GM19452 (cell line): Measurements from ENCODE around the gene LSM10.

ENCODE experiments used
- ATAC-seq: cut with Tn5 transposase; IDR thresholded peaks from one replicate; pipeline ENCODE4 v1.9.1; 2021; ENCODE audit not compliant: unreplicated experiment

The LSM10 gene

GRCh38 chr1:36354486-36354885 is 43.2 kb downstream of the LSM10 start:
- no peak for ATAC-seq

GRCh38 chr1:36352910-36353878 is 44.5 kb downstream of the LSM10 start:
- no peak for ATAC-seq

GRCh38 chr1:36352125-36352909 is 45.4 kb downstream of the LSM10 start:
- ATAC-seq, result no peak

GRCh38 chr1:36351227-36351977 is 46.3 kb downstream of the LSM10 start:
- ATAC-seq, result no peak

GRCh38 chr1:36350659-36351226 is 47.0 kb downstream of the LSM10 start:
- no peak for ATAC-seq

GRCh38 chr1:36349839-36350238 is 47.9 kb downstream of the LSM10 start:
- no peak for ATAC-seq

GRCh38 chr1:36349241-36349671 is 48.5 kb downstream of the LSM10 start:
- ATAC-seq, result peak; percentile 71

GRCh38 chr1:36346741-36347370 is 50.9 kb downstream of the LSM10 start:
- no peak for ATAC-seq

GRCh38 chr1:36345353-36345752 is 52.4 kb downstream of the LSM10 start:
- no peak for ATAC-seq

- no peak for ATAC-seq
Measured at GRCh38 chr1:36344395-36344680, 53.4 kb downstream of the LSM10 start.

- no peak for ATAC-seq
Measured at GRCh38 chr1:36343651-36344394, 53.9 kb downstream of the LSM10 start.
